Measurements from ENCODE around the gene KAT5.
"Not testable (repeated sequence)": the region's sequence is repeated elsewhere in the genome, so short reads cannot be mapped to it uniquely, and the experiment has no call there.

KAT5 gene

DNA sequence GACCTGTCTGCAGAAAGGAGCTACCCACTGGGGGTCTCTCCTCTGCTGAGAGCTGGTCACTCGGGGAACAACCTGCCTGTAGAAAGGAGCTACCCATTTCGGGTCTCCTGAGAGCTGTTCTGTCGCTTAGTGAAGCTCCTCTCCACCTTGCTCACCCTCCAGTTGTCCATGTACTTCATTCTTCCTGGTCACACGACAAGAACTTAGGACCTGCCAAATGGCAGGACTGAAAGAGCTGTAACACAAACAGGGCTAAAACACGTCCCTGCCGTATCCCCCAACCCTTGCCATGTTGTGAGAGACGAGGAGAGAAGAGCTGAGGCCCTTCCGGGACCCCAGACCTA is 32.6 kb downstream of the KAT5 start:
- no peak for DNase-seq (ENCODE audit: low read depth)

- DNase-seq (ENCODE audit: low read depth), result no peak
These were observed 33.0 kb downstream of the KAT5 start for GRCh38 chr11:65745049-65745448.

GRCh38 chr11:65762169-65762568 is 50.1 kb downstream of the KAT5 start:
- not testable (repeated sequence) for DNase-seq (ENCODE audit: low read depth)

DNA sequence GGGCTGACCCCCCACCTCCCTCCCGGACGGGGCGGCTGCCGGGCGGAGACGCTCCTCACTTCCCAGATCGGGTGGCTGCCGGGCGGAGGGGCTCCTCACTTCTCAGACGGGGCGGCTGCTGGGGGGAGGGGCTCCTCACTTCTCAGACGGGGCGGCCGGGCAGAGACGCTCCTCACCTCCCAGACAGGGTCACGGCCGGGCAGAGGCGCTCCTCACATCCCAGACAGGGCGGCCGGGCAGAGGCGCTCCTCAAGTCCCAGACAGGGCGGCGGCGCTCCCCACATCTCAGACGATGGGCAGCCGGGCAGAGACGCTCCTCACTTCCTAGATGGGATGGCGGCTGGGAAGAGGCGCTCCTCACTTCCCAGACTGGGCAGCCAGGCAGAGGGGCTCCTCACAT is 50.8 kb downstream of the KAT5 start:
- not testable (repeated sequence) for DNase-seq (ENCODE audit: low read depth)

DNA sequence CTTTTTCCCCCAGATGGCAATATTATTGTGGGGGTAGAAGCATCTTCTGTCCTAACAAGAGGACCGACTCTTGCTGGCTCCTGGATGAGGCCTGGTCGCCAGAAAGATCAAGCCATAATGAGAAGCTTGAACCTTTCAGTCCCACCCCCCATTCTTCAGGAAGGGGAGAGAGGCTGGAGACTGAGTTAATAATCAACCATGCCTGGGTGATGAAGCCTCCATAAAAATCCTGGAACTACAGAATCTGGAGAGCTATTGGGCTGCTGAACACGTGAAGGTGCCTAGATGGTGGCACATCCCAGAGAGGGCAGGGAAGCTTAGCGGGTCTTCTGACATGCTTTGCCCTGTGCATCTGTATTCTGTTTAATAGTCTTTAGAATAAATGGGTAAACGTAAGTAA is 52.4 kb downstream of the KAT5 start:
- DNase-seq (ENCODE audit: low read depth), result no peak

DNA sequence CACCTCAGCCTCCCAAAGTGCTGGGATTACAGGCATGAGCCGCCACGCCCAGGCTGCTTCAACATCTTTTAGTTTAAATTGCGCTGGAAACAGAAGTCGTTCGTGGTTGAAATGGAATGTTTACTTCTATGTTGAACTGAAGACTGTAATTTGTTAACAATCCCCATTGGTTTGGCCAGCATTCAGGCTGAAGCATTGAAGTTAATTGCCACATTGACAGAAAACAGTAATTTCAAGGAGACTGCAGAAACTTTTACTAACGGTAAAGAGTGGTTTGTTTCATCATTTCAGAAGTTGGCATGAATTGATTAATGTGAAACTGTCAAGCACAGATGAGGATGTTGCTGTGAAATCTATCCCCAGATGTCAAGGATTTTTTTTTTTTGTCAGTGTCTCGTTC is 54.5 kb downstream of the KAT5 start:
- no peak for DNase-seq (ENCODE audit: low read depth)

GRCh38 chr11:65767406-65767805 is 55.4 kb downstream of the KAT5 start:
- no peak for DNase-seq (ENCODE audit: low read depth)

DNA sequence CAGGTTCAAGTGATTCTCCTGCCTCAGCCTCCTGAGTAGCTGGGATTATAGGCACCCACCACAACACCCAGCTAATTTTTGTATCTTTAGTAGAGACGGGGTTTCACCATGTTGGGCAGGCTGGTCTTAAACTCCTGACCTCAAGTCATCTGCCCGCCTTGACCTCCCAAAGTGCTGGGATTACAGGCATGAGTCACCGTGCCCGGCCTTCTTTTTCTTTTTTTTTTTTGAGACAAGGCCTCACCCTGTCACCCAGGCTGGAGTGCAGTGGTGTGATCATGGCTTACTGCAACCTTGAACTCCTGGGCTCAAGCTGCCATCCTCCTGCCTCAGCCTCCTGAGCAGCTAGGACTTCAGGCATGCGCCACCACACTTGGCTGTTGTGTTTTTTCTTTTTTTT is 55.8 kb downstream of the KAT5 start:
- DNase-seq (ENCODE audit: low read depth), result not testable (repeated sequence)
